Measurements from ENCODE around the gene LARGE2.

- TF ChIP-seq MAZ (CRISPR knock-in tag; conservative IDR thresholded peaks at IDR 0.05 in 1 of 2, IDR thresholded peaks at IDR 0.05 in 1 of 2) (no peak), CREB1 (IDR thresholded peaks at IDR 0.05) (no peak), CREB1 (CRISPR knock-in tag; IDR thresholded peaks at IDR 0.05) (no peak), RAD21 (CRISPR knock-in tag; conservative IDR thresholded peaks at IDR 0.05 in 1 of 2, IDR thresholded peaks at IDR 0.05 in 1 of 2) (no peak), NEUROD1 (IDR thresholded peaks at IDR 0.05; ENCODE audit: borderline replicate concordance, low read depth, low read length, partially characterized antibody) (no peak), TCF7L2 (IDR thresholded peaks at IDR 0.05; ENCODE audit: low read depth, low read length) (no peak), FOXP4 (CRISPR knock-in tag; IDR thresholded peaks at IDR 0.05; ENCODE audit: borderline replicate concordance) (no peak), JUND (IDR thresholded peaks at IDR 0.05; ENCODE audit: borderline replicate concordance, low read depth, low read length) (no peak), JUND (tag; IDR thresholded peaks at IDR 0.05; ENCODE audit: borderline replicate concordance, low read depth, low read length) (no peak), HCFC1 (IDR thresholded peaks at IDR 0.05; ENCODE audit: low read depth, low read length) (no peak), TOE1 (IDR thresholded peaks at IDR 0.05; ENCODE audit: borderline replicate concordance) (no peak), TOE1 (CRISPR knock-in tag; IDR thresholded peaks at IDR 0.05; ENCODE audit: borderline replicate concordance, low read depth) (no peak), GATA2 (CRISPR knock-in tag; IDR thresholded peaks at IDR 0.05) (no peak)
- TF ChIP-seq, protein P1, sequence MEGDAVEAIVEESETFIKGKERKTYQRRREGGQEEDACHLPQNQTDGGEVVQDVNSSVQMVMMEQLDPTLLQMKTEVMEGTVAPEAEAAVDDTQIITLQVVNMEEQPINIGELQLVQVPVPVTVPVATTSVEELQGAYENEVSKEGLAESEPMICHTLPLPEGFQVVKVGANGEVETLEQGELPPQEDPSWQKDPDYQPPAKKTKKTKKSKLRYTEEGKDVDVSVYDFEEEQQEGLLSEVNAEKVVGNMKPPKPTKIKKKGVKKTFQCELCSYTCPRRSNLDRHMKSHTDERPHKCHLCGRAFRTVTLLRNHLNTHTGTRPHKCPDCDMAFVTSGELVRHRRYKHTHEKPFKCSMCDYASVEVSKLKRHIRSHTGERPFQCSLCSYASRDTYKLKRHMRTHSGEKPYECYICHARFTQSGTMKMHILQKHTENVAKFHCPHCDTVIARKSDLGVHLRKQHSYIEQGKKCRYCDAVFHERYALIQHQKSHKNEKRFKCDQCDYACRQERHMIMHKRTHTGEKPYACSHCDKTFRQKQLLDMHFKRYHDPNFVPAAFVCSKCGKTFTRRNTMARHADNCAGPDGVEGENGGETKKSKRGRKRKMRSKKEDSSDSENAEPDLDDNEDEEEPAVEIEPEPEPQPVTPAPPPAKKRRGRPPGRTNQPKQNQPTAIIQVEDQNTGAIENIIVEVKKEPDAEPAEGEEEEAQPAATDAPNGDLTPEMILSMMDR (IDR thresholded peaks at IDR 0.05 in 2 of 3, conservative IDR thresholded peaks at IDR 0.05 in 1 of 3; ENCODE audit: insufficient read depth in 2 of 3, low read depth in 1 of 3, low read length in 3 of 3), result no peak
- TF ChIP-seq, protein P2, sequence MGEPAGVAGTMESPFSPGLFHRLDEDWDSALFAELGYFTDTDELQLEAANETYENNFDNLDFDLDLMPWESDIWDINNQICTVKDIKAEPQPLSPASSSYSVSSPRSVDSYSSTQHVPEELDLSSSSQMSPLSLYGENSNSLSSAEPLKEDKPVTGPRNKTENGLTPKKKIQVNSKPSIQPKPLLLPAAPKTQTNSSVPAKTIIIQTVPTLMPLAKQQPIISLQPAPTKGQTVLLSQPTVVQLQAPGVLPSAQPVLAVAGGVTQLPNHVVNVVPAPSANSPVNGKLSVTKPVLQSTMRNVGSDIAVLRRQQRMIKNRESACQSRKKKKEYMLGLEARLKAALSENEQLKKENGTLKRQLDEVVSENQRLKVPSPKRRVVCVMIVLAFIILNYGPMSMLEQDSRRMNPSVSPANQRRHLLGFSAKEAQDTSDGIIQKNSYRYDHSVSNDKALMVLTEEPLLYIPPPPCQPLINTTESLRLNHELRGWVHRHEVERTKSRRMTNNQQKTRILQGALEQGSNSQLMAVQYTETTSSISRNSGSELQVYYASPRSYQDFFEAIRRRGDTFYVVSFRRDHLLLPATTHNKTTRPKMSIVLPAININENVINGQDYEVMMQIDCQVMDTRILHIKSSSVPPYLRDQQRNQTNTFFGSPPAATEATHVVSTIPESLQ (CRISPR knock-in tag; IDR thresholded peaks at IDR 0.05), result no peak
Measured at GRCh38 chr11:45930031-45930794, 7.8 kb downstream of the LARGE2 start.

Data from K562 (cell line).